Loucy (cell line): ENCODE measurements around the gene CDH22.

Experiments used
- CTCF ChIP-seq: fragments of 200-600 bp; sonication (generic); conservative IDR thresholded peaks from 2 replicates; pipeline ENCODE4 v1.5.1; 2014; ENCODE audit warnings: mild to moderate bottlenecking, antibody characterized with exemption, low read length
- EZH2phosphoT487 ChIP-seq: fragments of 200-600 bp; IDR thresholded peaks from 2 replicates; pipeline ENCODE4 v1.6.1; 2018; ENCODE audit warnings: antibody characterized with exemption, mild to moderate bottlenecking, moderate library complexity, borderline replicate concordance

DNA sequence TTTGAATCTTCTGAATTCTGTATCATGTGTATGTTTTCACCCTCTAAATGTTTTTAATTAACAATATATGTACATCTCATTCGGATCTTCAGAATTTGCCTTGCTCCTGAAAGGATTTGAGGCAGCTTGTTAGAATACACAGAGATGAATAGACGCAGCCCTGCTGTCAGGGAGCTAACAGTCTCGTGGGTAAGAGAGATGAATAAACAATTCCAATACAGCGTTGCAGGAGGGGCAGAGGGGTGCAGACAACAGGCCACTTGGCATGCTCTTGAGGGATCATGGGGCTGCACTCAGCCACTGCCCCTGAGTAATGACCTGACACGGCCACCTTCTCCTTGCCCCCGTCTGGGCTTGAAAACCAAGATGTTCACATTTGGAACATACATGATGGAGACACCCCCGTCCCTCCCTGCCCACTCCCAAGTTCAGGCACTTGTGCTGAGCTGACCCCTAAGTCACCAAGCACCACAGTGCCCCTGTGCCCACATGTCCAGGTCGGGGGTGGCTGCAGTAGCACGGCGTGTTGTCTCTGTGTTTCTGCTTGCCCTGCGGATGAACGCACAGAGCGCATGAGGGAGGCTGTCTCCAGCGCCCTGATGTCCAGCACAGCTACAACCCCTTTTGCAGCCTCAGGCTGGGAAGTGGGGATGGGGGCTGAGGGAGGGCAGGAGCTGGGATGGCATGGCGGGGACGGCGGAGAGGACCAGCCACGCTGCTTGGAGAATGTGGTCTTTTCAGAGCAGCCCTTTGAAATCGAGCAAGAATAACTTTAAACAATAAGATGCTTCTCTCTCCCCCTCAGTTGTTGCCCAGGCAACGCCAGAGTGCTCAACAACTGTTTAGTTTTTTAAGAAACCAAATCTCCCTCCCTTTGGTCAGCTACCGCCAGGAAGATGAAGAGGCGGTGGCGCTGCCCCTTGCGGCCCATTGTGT, 33.0 kb upstream of the CDH22 start:
- TF ChIP-seq CTCF, result no peak
- TF ChIP-seq EZH2phosphoT487, result no peak
